Measurements from ENCODE around the gene MSRB1.

GRCh38 chr16:1989209-1990100 lies 46.5 kb upstream of the MSRB1 start, which contains the start of gene SYNGR3:
- no peak for TF ChIP-seq JUNB (IDR thresholded peaks at IDR 0.05)
- TF ChIP-seq EP300 (IDR thresholded peaks at IDR 0.05): no peak

Measured in A549 (cell line).